HepG2 (cell line): ENCODE measurements around the gene TESK1.

Experiments used
- BHLHE40 ChIP-seq: IDR thresholded peaks from 2 replicates; pipeline ENCODE4 v1.6.1; 2011; ENCODE audit warnings: low read length, improper control_type of control experiment
- CTCF ChIP-seq: sonication (generic); formaldehyde crosslinking; IDR thresholded peaks from 2 replicates; pipeline ENCODE4 v1.5.0; 2020; ENCODE audit warnings: mild to moderate bottlenecking, missing genetic modification reagents, moderate library complexity
- EP300 ChIP-seq, 3 experiments: sonication (generic) in 1 of 3; formaldehyde crosslinking in 1 of 3; IDR thresholded peaks; 2 replicates each; pipeline versions ENCODE4 v1.5.1 to v1.6.1; 2011 to 2020; ENCODE audit warnings: low read depth in 2 of 3, low read length in 2 of 3, borderline replicate concordance in 1 of 3, improper control_type of control experiment in 1 of 3, mild to moderate bottlenecking in 1 of 3, missing genetic modification reagents in 1 of 3, moderate library complexity in 1 of 3
- HIVEP1 ChIP-seq: sonication (generic); formaldehyde crosslinking; IDR thresholded peaks from 2 replicates; pipeline ENCODE4 v1.4.0; 2020; ENCODE audit warnings: mild to moderate bottlenecking, missing genetic modification reagents
- MAZ ChIP-seq, 2 experiments: sonication (generic) in 1 of 2; formaldehyde crosslinking in 1 of 2; IDR thresholded peaks; 2 replicates each; pipeline versions ENCODE4 v1.5.0 to v1.6.1; 2012 to 2020; ENCODE audit warnings: low read depth in 2 of 2, mild to moderate bottlenecking in 2 of 2, borderline replicate concordance in 1 of 2, improper control_type of control experiment in 1 of 2, low read length in 1 of 2, missing genetic modification reagents in 1 of 2, moderate library complexity in 1 of 2
- NCOA2 ChIP-seq: sonication (generic); formaldehyde crosslinking; IDR thresholded peaks from 2 replicates; pipeline ENCODE4 v1.8.0; 2022; ENCODE audit warnings: inconsistent platforms
- RFX1 ChIP-seq: fragments of 450-650 bp; IDR thresholded peaks from 2 replicates; pipeline ENCODE4 v1.6.1; 2017
- ZNF317 ChIP-seq: sonication (generic); formaldehyde crosslinking; IDR thresholded peaks from 2 replicates; pipeline ENCODE4 v1.5.0; 2020; ENCODE audit warnings: mild to moderate bottlenecking, missing genetic modification reagents
- ZNF556 ChIP-seq: sonication (generic); formaldehyde crosslinking; IDR thresholded peaks from 2 replicates; pipeline ENCODE4 v1.4.0; 2020; ENCODE audit warnings: mild to moderate bottlenecking, missing genetic modification reagents, borderline replicate concordance
- ZNF766 ChIP-seq: sonication (generic); formaldehyde crosslinking; IDR thresholded peaks from 2 replicates; pipeline ENCODE4 v1.5.0; 2020; ENCODE audit warnings: missing genetic modification reagents, borderline replicate concordance
- TF ChIP-seq, protein P1 (sequence below): sonication (generic); formaldehyde crosslinking; IDR thresholded peaks from 2 replicates; pipeline ENCODE4 v1.4.0; 2020; ENCODE audit warnings: missing genetic modification reagents
- TF ChIP-seq, protein P2 (sequence below): sonication (generic); formaldehyde crosslinking; IDR thresholded peaks from 2 replicates; pipeline ENCODE4 v1.4.0; 2020; ENCODE audit warnings: mild to moderate bottlenecking, missing genetic modification reagents, borderline replicate concordance
- TF ChIP-seq, protein P3 (sequence below): sonication (generic); formaldehyde crosslinking; IDR thresholded peaks from 2 replicates; pipeline ENCODE4 v1.5.0; 2020; ENCODE audit warnings: missing genetic modification reagents
- TF ChIP-seq, protein P4 (sequence below): sonication (generic); formaldehyde crosslinking; IDR thresholded peaks from 2 replicates; pipeline ENCODE4 v1.5.1; 2020; ENCODE audit warnings: missing genetic modification reagents, mild to moderate bottlenecking, borderline replicate concordance

- TF ChIP-seq EP300 (IDR thresholded peaks at IDR 0.05; ENCODE audit: low read depth in 2 of 2, low read length in 2 of 2): no peak
- TF ChIP-seq EP300 (CRISPR knock-in tag; IDR thresholded peaks at IDR 0.05; ENCODE audit: borderline replicate concordance): no peak
- TF ChIP-seq NCOA2 (CRISPR knock-in tag): no peak
- TF ChIP-seq HIVEP1: no peak
- TF ChIP-seq, protein P1, sequence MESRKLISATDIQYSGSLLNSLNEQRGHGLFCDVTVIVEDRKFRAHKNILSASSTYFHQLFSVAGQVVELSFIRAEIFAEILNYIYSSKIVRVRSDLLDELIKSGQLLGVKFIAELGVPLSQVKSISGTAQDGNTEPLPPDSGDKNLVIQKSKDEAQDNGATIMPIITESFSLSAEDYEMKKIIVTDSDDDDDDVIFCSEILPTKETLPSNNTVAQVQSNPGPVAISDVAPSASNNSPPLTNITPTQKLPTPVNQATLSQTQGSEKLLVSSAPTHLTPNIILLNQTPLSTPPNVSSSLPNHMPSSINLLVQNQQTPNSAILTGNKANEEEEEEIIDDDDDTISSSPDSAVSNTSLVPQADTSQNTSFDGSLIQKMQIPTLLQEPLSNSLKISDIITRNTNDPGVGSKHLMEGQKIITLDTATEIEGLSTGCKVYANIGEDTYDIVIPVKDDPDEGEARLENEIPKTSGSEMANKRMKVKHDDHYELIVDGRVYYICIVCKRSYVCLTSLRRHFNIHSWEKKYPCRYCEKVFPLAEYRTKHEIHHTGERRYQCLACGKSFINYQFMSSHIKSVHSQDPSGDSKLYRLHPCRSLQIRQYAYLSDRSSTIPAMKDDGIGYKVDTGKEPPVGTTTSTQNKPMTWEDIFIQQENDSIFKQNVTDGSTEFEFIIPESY: no peak
- no peak for TF ChIP-seq RFX1
- TF ChIP-seq, protein P2, sequence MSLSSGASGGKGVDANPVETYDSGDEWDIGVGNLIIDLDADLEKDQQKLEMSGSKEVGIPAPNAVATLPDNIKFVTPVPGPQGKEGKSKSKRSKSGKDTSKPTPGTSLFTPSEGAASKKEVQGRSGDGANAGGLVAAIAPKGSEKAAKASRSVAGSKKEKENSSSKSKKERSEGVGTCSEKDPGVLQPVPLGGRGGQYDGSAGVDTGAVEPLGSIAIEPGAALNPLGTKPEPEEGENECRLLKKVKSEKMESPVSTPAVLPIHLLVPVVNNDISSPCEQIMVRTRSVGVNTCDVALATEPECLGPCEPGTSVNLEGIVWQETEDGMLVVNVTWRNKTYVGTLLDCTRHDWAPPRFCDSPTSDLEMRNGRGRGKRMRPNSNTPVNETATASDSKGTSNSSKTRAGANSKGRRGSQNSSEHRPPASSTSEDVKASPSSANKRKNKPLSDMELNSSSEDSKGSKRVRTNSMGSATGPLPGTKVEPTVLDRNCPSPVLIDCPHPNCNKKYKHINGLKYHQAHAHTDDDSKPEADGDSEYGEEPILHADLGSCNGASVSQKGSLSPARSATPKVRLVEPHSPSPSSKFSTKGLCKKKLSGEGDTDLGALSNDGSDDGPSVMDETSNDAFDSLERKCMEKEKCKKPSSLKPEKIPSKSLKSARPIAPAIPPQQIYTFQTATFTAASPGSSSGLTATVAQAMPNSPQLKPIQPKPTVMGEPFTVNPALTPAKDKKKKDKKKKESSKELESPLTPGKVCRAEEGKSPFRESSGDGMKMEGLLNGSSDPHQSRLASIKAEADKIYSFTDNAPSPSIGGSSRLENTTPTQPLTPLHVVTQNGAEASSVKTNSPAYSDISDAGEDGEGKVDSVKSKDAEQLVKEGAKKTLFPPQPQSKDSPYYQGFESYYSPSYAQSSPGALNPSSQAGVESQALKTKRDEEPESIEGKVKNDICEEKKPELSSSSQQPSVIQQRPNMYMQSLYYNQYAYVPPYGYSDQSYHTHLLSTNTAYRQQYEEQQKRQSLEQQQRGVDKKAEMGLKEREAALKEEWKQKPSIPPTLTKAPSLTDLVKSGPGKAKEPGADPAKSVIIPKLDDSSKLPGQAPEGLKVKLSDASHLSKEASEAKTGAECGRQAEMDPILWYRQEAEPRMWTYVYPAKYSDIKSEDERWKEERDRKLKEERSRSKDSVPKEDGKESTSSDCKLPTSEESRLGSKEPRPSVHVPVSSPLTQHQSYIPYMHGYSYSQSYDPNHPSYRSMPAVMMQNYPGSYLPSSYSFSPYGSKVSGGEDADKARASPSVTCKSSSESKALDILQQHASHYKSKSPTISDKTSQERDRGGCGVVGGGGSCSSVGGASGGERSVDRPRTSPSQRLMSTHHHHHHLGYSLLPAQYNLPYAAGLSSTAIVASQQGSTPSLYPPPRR (CRISPR knock-in tag): no peak
- TF ChIP-seq BHLHE40: no peak
- TF ChIP-seq, protein P3, sequence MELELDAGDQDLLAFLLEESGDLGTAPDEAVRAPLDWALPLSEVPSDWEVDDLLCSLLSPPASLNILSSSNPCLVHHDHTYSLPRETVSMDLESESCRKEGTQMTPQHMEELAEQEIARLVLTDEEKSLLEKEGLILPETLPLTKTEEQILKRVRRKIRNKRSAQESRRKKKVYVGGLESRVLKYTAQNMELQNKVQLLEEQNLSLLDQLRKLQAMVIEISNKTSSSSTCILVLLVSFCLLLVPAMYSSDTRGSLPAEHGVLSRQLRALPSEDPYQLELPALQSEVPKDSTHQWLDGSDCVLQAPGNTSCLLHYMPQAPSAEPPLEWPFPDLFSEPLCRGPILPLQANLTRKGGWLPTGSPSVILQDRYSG (CRISPR knock-in tag): no peak
- TF ChIP-seq ZNF766 (CRISPR knock-in tag): no peak
- no peak for TF ChIP-seq ZNF556 (CRISPR knock-in tag)
- TF ChIP-seq, protein P4, sequence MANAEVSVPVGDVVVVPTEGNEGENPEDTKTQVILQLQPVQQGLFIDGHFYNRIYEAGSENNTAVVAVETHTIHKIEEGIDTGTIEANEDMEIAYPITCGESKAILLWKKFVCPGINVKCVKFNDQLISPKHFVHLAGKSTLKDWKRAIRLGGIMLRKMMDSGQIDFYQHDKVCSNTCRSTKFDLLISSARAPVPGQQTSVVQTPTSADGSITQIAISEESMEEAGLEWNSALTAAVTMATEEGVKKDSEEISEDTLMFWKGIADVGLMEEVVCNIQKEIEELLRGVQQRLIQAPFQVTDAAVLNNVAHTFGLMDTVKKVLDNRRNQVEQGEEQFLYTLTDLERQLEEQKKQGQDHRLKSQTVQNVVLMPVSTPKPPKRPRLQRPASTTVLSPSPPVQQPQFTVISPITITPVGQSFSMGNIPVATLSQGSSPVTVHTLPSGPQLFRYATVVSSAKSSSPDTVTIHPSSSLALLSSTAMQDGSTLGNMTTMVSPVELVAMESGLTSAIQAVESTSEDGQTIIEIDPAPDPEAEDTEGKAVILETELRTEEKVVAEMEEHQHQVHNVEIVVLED (CRISPR knock-in tag): no peak
- TF ChIP-seq ZNF317 (CRISPR knock-in tag): no peak
- TF ChIP-seq CTCF (CRISPR knock-in tag): no peak
- TF ChIP-seq MAZ (IDR thresholded peaks at IDR 0.05; ENCODE audit: borderline replicate concordance, low read depth, low read length): no peak
- TF ChIP-seq MAZ (CRISPR knock-in tag; IDR thresholded peaks at IDR 0.05; ENCODE audit: low read depth): no peak
Measured at GRCh38 chr9:35628389-35628991, 23.4 kb downstream of the TESK1 start.
